Kidney (tissue), 14 donors: ENCODE measurements around the gene CFAP20DC. TPM values are rescaled to one million over a fixed set of nuclear protein-coding genes. Genes with fewer than 3 reads are reported as not detected.

Experiments used
- DNase-seq, 5 donors: peaks; one replicate each; pipeline ENCODE4 v3.0.0-alpha.2; 2013 to 2020
- FAIRE-seq: peaks from 2 replicates; lab custom pipeline; 2012; peaks lifted over from hg19 to GRCh38; lab: Jason Lieb, UNC
- H3K27ac ChIP-seq, 2 donors: one replicate each; pipeline ENCODE4 v1.7.0; 2013; ENCODE audit warnings: low read depth in 2 of 2, low read length in 2 of 2, inconsistent platforms in 1 of 2
- H3K27me3 ChIP-seq: one replicate; pipeline ENCODE4 v1.7.1; 2013; ENCODE audit warnings: low read length, inconsistent platforms; ENCODE audit not compliant: control insufficient read depth, insufficient read depth
- H3K36me3 ChIP-seq, 3 donors: one replicate each; pipeline versions ENCODE4 v1.7.0 to v1.7.1; 2013; ENCODE audit warnings: low read length in 3 of 3, control low read depth in 1 of 3, inconsistent platforms in 1 of 3; ENCODE audit not compliant: insufficient read depth in 3 of 3, control insufficient read depth in 2 of 3
- H3K4me1 ChIP-seq, 3 donors: one replicate each; pipeline versions ENCODE4 v1.7.0 to v1.7.1; 2013; ENCODE audit warnings: low read length in 3 of 3, inconsistent platforms in 1 of 3, low read depth in 1 of 3; ENCODE audit not compliant: control insufficient read depth in 2 of 3, insufficient read depth in 2 of 3
- H3K4me3 ChIP-seq, 3 donors: one replicate each; pipeline versions ENCODE4 v1.7.0 to v1.8.1; 2013; ENCODE audit warnings: low read length in 3 of 3, control low read depth in 1 of 3, inconsistent platforms in 1 of 3
- H3K9ac ChIP-seq, 3 donors: one replicate each; pipeline versions ENCODE4 v1.7.0 to v1.7.1; 2013; ENCODE audit warnings: low read length in 3 of 3, control low read depth in 1 of 3, inconsistent platforms in 1 of 3
- H3K9me3 ChIP-seq, 3 donors: one replicate each; pipeline versions ENCODE4 v1.7.0 to v1.7.1; 2013; ENCODE audit warnings: low read length in 3 of 3, control low read depth in 1 of 3, inconsistent platforms in 1 of 3; ENCODE audit not compliant: control insufficient read depth in 2 of 3, insufficient read depth in 1 of 3
- intact Hi-C: fragments of 100-400 bp; cut with DNase I; formaldehyde crosslinking; loops from one replicate; pipeline ENCODE4 v1.11.1; 2022
- polyA plus RNA-seq: library from polyadenylated mRNA; stranded (reverse); fragments of 350-450 nt; fragmentation: Illumina TruSeq; extraction: RNeasy Lipid Tissue Mini Kit (QIAGEN cat#74804); gene quantifications from one replicate; pipeline ENCODE4 v1.2.3, GENCODE V29; 2014; ENCODE audit warnings: low read depth, low replicate concordance; ENCODE audit not compliant: insufficient read depth
- total RNA-seq: library from RNA; stranded (reverse); fragmentation: NEBNext Ultra II Directional; extraction: Animal tissue kit (Norgen Biotek cat#: 25700); gene quantifications from one replicate; pipeline ENCODE4 v1.2.1, GENCODE V29; 2021
- TF ChIP-seq, protein P1 (sequence below): IDR thresholded peaks from 3 replicates; pipeline ENCODE4 v1.5.1; 2012; ENCODE audit warnings: mild to moderate bottlenecking, moderate library complexity, borderline replicate concordance; ENCODE audit not compliant: insufficient read depth; ENCODE audit errors: extremely low read depth
- donor health status: control.
- donor health status: control.
- donor health status: control.
- donor health status: control.
- donor health status: control.
- donor health status: DM: yes; HTN: yes; CAD: no.
- donor health status: Normal renal cell carcinoma (clear cell type).

CFAP20DC gene
- total and polyA plus RNA-seq, 2 donors from 2014 or later = 0.73 to 3.2 TPM

- Histone ChIP-seq H3K4me1 (no peaks in the 10 kb centered on the region), H3K36me3 (no peaks in the 10 kb centered on the region), H3K9ac (no peak overlapping the region), H3K4me3 (no peak overlapping the region), H3K9me3 (no peaks in the 10 kb centered on the region), H3K27me3 (no peaks in the 10 kb centered on the region), H3K27ac (no peak overlapping the region)
- FAIRE-seq (no peak), DNase-seq (no peak)
- TF ChIP-seq, protein P1, sequence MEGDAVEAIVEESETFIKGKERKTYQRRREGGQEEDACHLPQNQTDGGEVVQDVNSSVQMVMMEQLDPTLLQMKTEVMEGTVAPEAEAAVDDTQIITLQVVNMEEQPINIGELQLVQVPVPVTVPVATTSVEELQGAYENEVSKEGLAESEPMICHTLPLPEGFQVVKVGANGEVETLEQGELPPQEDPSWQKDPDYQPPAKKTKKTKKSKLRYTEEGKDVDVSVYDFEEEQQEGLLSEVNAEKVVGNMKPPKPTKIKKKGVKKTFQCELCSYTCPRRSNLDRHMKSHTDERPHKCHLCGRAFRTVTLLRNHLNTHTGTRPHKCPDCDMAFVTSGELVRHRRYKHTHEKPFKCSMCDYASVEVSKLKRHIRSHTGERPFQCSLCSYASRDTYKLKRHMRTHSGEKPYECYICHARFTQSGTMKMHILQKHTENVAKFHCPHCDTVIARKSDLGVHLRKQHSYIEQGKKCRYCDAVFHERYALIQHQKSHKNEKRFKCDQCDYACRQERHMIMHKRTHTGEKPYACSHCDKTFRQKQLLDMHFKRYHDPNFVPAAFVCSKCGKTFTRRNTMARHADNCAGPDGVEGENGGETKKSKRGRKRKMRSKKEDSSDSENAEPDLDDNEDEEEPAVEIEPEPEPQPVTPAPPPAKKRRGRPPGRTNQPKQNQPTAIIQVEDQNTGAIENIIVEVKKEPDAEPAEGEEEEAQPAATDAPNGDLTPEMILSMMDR = no peak
- intact Hi-C loops = no loop called here
These were observed 50.6 kb downstream of the CFAP20DC start for GRCh38 chr3:58999134-58999773.

DNA sequence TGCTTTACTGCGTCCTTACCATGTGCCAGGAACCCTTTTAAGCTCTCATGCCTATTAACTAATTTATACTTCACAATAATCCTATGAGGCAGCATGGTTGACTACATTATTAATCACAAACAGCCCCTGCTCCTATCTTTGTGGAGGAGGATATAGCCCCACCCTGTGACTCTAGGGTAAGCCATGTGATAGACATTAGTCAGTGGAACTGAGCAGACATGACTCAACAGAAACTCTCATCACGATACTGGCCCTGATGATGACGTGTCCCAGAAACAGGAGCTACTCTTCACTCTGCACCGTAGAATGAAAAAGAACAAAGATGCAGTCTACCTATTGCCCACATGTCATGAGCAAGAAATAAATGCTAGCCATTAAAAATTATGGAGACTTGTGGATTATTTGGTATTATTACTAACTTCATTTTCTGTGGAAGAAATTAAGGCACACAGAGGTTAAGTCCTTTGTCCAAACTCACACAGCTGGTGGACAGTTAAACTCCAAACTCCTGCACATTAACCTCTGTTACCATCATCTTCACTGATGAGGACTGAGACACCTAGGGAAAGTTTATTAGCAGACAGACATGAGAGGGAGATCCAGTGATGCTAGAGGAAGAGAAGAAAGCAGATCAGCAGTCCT lies 51.2 kb downstream of the CFAP20DC start:
- intact Hi-C loops = no loop called here
- no peak for FAIRE-seq
- H3K4me1 ChIP-seq = no peaks in the 10 kb centered on the region
- no peaks in the 10 kb centered on the region for H3K27me3 ChIP-seq
- no peaks in the 10 kb centered on the region for H3K9me3 ChIP-seq
- DNase-seq = no peak
- no peak overlapping the region for H3K9ac ChIP-seq
- no peak overlapping the region for H3K27ac ChIP-seq
- TF ChIP-seq, protein P1 = no peak
- H3K36me3 ChIP-seq = no peaks in the 10 kb centered on the region
- H3K4me3 ChIP-seq = no peak overlapping the region

- no peak overlapping the region for H3K4me3 ChIP-seq
- DNase-seq (no peak), FAIRE-seq (no peak)
- no peaks in the 10 kb centered on the region for H3K4me1 ChIP-seq
- H3K27me3 ChIP-seq = no peaks in the 10 kb centered on the region
- intact Hi-C loops = no loop called here
- TF ChIP-seq, protein P1 = no peak
- no peak overlapping the region for H3K9ac ChIP-seq
- H3K27ac ChIP-seq = no peak overlapping the region
- no peaks in the 10 kb centered on the region for H3K9me3 ChIP-seq
- no peaks in the 10 kb centered on the region for H3K36me3 ChIP-seq
These were observed 53.1 kb downstream of the CFAP20DC start for GRCh38 chr3:58996730-58997129.
